ENCODE results near the gene PCNX4. TPM values are rescaled to one million over a fixed set of nuclear protein-coding genes. Genes with fewer than 3 reads are reported as not detected.

The PCNX4 gene
- total and polyA plus RNA-seq, 2 experiments from 2014 or later = 22.9 to 77.5 TPM

DNA sequence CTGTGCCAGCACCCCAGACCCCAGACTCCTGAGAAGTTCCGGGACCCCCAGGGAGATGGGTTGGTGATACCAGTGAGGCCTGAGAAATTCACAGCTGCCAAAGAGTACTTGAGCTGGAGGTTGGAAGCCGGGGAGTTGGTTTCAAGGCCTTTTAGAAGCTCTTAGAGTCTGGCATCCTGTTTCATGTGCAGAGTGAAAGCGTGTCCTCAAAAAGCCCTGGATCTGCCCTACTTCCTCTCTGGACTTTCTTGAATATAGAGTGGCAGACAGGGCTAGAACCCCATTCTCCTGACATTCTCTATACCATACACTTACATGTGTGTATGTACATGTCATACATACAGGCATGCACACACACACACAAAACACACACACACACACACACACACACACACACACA, 126.0 kb downstream of the PCNX4 start:
- peaks cover 1% of the 10 kb centered on the region for H3K27me3 Mint-ChIP-seq (ENCODE audit: insufficient read depth, low read depth, poor library complexity)
- Histone ChIP-seq H3K9me2 (ENCODE audit: insufficient read depth) (peaks cover 7% of the 10 kb centered on the region), H2AFZ (no peak overlapping the region), H3K27ac (ENCODE audit: low read depth) (no peak overlapping the region), H4K20me1 (replicated peaks; ENCODE audit: insufficient read depth) (no peaks in the 10 kb centered on the region), H3K4me3 (no peak overlapping the region), H3K79me2 (replicated peaks; ENCODE audit: insufficient read depth) (no peaks in the 10 kb centered on the region), H3K4me1 (ENCODE audit: insufficient read depth) (no peaks in the 10 kb centered on the region), H3F3A (replicated peaks; ENCODE audit: low read depth) (no peaks in the 10 kb centered on the region), H3K36me3 (ENCODE audit: insufficient read depth) (no peaks in the 10 kb centered on the region), H3K4me2 (no peak overlapping the region), H3K27me3 (ENCODE audit: insufficient read depth) (no peaks in the 10 kb centered on the region)
- peaks cover 9% of the 10 kb centered on the region for H3K4me1 Mint-ChIP-seq
- H3K9me3 Mint-ChIP-seq = no peaks in the 10 kb centered on the region
- no peak for ATAC-seq
- H3K27ac Mint-ChIP-seq = no peak overlapping the region
- TF ChIP-seq EZH2phosphoT487 (IDR thresholded peaks at IDR 0.05; ENCODE audit: unreplicated experiment) = no peak
- TF ChIP-seq NANOG (IDR thresholded peaks at IDR 0.05; ENCODE audit: borderline replicate concordance) = no peak
- no peak for TF ChIP-seq POLR2AphosphoS5 (IDR thresholded peaks at IDR 0.05; ENCODE audit: low read depth)
- TF ChIP-seq EZH2 (IDR thresholded peaks at IDR 0.05; ENCODE audit: low read depth, unreplicated experiment) = no peak
- TF ChIP-seq JUNB (IDR thresholded peaks at IDR 0.05; ENCODE audit: unreplicated experiment) = no peak
- TF ChIP-seq, protein P1, sequence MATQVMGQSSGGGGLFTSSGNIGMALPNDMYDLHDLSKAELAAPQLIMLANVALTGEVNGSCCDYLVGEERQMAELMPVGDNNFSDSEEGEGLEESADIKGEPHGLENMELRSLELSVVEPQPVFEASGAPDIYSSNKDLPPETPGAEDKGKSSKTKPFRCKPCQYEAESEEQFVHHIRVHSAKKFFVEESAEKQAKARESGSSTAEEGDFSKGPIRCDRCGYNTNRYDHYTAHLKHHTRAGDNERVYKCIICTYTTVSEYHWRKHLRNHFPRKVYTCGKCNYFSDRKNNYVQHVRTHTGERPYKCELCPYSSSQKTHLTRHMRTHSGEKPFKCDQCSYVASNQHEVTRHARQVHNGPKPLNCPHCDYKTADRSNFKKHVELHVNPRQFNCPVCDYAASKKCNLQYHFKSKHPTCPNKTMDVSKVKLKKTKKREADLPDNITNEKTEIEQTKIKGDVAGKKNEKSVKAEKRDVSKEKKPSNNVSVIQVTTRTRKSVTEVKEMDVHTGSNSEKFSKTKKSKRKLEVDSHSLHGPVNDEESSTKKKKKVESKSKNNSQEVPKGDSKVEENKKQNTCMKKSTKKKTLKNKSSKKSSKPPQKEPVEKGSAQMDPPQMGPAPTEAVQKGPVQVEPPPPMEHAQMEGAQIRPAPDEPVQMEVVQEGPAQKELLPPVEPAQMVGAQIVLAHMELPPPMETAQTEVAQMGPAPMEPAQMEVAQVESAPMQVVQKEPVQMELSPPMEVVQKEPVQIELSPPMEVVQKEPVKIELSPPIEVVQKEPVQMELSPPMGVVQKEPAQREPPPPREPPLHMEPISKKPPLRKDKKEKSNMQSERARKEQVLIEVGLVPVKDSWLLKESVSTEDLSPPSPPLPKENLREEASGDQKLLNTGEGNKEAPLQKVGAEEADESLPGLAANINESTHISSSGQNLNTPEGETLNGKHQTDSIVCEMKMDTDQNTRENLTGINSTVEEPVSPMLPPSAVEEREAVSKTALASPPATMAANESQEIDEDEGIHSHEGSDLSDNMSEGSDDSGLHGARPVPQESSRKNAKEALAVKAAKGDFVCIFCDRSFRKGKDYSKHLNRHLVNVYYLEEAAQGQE (IDR thresholded peaks at IDR 0.05; ENCODE audit: unreplicated experiment) = no peak
- TF ChIP-seq CREB1 (CRISPR knock-in tag; IDR thresholded peaks at IDR 0.05; ENCODE audit: low read depth) = no peak
- TF ChIP-seq ZNF114 (CRISPR knock-in tag; IDR thresholded peaks at IDR 0.05) = no peak
- TF ChIP-seq, protein P2, sequence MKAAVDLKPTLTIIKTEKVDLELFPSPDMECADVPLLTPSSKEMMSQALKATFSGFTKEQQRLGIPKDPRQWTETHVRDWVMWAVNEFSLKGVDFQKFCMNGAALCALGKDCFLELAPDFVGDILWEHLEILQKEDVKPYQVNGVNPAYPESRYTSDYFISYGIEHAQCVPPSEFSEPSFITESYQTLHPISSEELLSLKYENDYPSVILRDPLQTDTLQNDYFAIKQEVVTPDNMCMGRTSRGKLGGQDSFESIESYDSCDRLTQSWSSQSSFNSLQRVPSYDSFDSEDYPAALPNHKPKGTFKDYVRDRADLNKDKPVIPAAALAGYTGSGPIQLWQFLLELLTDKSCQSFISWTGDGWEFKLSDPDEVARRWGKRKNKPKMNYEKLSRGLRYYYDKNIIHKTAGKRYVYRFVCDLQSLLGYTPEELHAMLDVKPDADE (IDR thresholded peaks at IDR 0.05) = no peak
- no peak for TF ChIP-seq ZNF331 (CRISPR knock-in tag; IDR thresholded peaks at IDR 0.05; ENCODE audit: low read depth)
- TF ChIP-seq, protein P3, sequence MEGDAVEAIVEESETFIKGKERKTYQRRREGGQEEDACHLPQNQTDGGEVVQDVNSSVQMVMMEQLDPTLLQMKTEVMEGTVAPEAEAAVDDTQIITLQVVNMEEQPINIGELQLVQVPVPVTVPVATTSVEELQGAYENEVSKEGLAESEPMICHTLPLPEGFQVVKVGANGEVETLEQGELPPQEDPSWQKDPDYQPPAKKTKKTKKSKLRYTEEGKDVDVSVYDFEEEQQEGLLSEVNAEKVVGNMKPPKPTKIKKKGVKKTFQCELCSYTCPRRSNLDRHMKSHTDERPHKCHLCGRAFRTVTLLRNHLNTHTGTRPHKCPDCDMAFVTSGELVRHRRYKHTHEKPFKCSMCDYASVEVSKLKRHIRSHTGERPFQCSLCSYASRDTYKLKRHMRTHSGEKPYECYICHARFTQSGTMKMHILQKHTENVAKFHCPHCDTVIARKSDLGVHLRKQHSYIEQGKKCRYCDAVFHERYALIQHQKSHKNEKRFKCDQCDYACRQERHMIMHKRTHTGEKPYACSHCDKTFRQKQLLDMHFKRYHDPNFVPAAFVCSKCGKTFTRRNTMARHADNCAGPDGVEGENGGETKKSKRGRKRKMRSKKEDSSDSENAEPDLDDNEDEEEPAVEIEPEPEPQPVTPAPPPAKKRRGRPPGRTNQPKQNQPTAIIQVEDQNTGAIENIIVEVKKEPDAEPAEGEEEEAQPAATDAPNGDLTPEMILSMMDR (conservative IDR thresholded peaks at IDR 0.05; ENCODE audit: low read depth in 2 of 2) = no peak
- TF ChIP-seq STAT1 (IDR thresholded peaks at IDR 0.05; ENCODE audit: unreplicated experiment) = no peak
- H3K4me3 Mint-ChIP-seq = no peak overlapping the region
- DNase-seq (ENCODE audit: low spot score) = no peak
- no peaks in the 10 kb centered on the region for H3K36me3 Mint-ChIP-seq (ENCODE audit: low read depth)

Other genes starting within 250 kb of the PCNX4 start
- 3.7 and 4.3 TPM in 2 replicates for gene RTN1, start 221.1 kb upstream of the PCNX4 start, total RNA-seq (2014; rRNA removed; shearing (Covaris generic))
- gene RTN1, start 221.1 kb upstream of the PCNX4 start, polyA plus RNA-seq (2016; fragmentation: Nextera tagmentation; extraction: Ambion mirVana) = 3.1 and 4.2 TPM in 2 replicates
- gene LRRC9, start 171.8 kb upstream of the PCNX4 start, total RNA-seq (2014; rRNA removed; shearing (Covaris generic)) = 2.2 and 2.6 TPM in 2 replicates
- 1.2 and 3.1 TPM in 2 replicates for gene LRRC9, start 171.8 kb upstream of the PCNX4 start, polyA plus RNA-seq (2016; fragmentation: Nextera tagmentation; extraction: Ambion mirVana)
- gene DHRS7, start 73.5 kb downstream of the PCNX4 start, total RNA-seq (2014; rRNA removed; shearing (Covaris generic)) = 39.3 and 46.4 TPM in 2 replicates
- gene DHRS7, start 73.5 kb downstream of the PCNX4 start, polyA plus RNA-seq (2016; fragmentation: Nextera tagmentation; extraction: Ambion mirVana) = 34.4 and 39.4 TPM in 2 replicates
- 34.1 and 42.8 TPM in 2 replicates for gene PPM1A, start 157.3 kb downstream of the PCNX4 start, total RNA-seq (2014; rRNA removed; shearing (Covaris generic))
- 26.4 and 29.8 TPM in 2 replicates for gene PPM1A, start 157.3 kb downstream of the PCNX4 start, polyA plus RNA-seq (2016; fragmentation: Nextera tagmentation; extraction: Ambion mirVana)